Muscle layer of colon (tissue), 2 donors: Measurements from ENCODE around the gene LAMC2.

Experiments used
- H3K27ac ChIP-seq: one replicate; pipeline ENCODE4 v1.7.0; 2013; ENCODE audit warnings: low read depth, mild to moderate bottlenecking, low read length, moderate library complexity
- H3K27me3 ChIP-seq, 2 donors: one replicate each; pipeline ENCODE4 v1.7.0; 2013; ENCODE audit warnings: low read length in 2 of 2, mild to moderate bottlenecking in 2 of 2; ENCODE audit not compliant: insufficient read depth in 2 of 2, control insufficient read depth in 1 of 2
- H3K36me3 ChIP-seq: one replicate; pipeline ENCODE4 v1.7.0; 2013; ENCODE audit warnings: mild to moderate bottlenecking, low read length; ENCODE audit not compliant: insufficient read depth
- H3K4me1 ChIP-seq: one replicate; pipeline ENCODE4 v1.7.0; 2013; ENCODE audit warnings: mild to moderate bottlenecking, low read length; ENCODE audit not compliant: insufficient read depth
- H3K4me3 ChIP-seq, 2 donors: one replicate each; pipeline ENCODE4 v1.7.0; 2013; ENCODE audit warnings: low read length in 2 of 2, low read depth in 1 of 2, mild to moderate bottlenecking in 1 of 2, moderate library complexity in 1 of 2
- H3K9ac ChIP-seq: one replicate; pipeline ENCODE4 v1.7.0; 2013; ENCODE audit warnings: low read length
- H3K9me3 ChIP-seq: one replicate; pipeline ENCODE4 v1.7.0; 2013; ENCODE audit warnings: mild to moderate bottlenecking, low read length
- donor health status: abdominal sarcoma.
- donor health status: Adenocarcinoma of cecum.

Gene LAMC2

GRCh38 chr1:183279835-183280234, 93.8 kb downstream of the LAMC2 start:
- Histone ChIP-seq H3K4me1 (peaks cover 33% of the 10 kb centered on the region), H3K9me3 (no peaks in the 10 kb centered on the region), H3K9ac (no peak overlapping the region), H3K36me3 (no peaks in the 10 kb centered on the region), H3K27ac (no peak overlapping the region), H3K27me3 (no peaks in the 10 kb centered on the region), H3K4me3 (no peak overlapping the region)

- H3K4me3 ChIP-seq, result no peak overlapping the region
- H3K36me3 ChIP-seq, result no peaks in the 10 kb centered on the region
- H3K4me1 ChIP-seq, result peaks cover 33% of the 10 kb centered on the region
- H3K9me3 ChIP-seq, result no peaks in the 10 kb centered on the region
- H3K9ac ChIP-seq, result no peak overlapping the region
- peak overlapping the region; percentile 61 for H3K27ac ChIP-seq
- no peaks in the 10 kb centered on the region for H3K27me3 ChIP-seq
Observed at GRCh38 chr1:183281039-183281438, 95.0 kb downstream of the LAMC2 start.

GRCh38 chr1:183281553-183282091, 95.6 kb downstream of the LAMC2 start:
- H3K27ac ChIP-seq, result peak overlapping the region; percentile 66
- no peak overlapping the region for H3K9ac ChIP-seq
- H3K4me1 ChIP-seq, result peaks cover 36% of the 10 kb centered on the region
- no peaks in the 10 kb centered on the region for H3K36me3 ChIP-seq
- no peaks in the 10 kb centered on the region for H3K27me3 ChIP-seq
- H3K9me3 ChIP-seq, result no peaks in the 10 kb centered on the region
- H3K4me3 ChIP-seq, result peak overlapping the region in 1 of 2 donors; percentile 39

- Histone ChIP-seq H3K4me3 (peak overlapping the region in 1 of 2 donors; percentile 39), H3K9me3 (no peaks in the 10 kb centered on the region), H3K36me3 (no peaks in the 10 kb centered on the region), H3K4me1 (peaks cover 43% of the 10 kb centered on the region), H3K27ac (peak overlapping the region; percentile 66), H3K9ac (no peak overlapping the region), H3K27me3 (no peaks in the 10 kb centered on the region)
Observed at GRCh38 chr1:183282101-183282855, 96.2 kb downstream of the LAMC2 start.

- Histone ChIP-seq H3K9ac (no peak overlapping the region), H3K9me3 (no peaks in the 10 kb centered on the region), H3K4me3 (no peak overlapping the region), H3K36me3 (no peaks in the 10 kb centered on the region), H3K27ac (no peak overlapping the region), H3K27me3 (no peaks in the 10 kb centered on the region), H3K4me1 (peaks cover 51% of the 10 kb centered on the region)
Observed at GRCh38 chr1:183283286-183283685, 97.2 kb downstream of the LAMC2 start.

DNA sequence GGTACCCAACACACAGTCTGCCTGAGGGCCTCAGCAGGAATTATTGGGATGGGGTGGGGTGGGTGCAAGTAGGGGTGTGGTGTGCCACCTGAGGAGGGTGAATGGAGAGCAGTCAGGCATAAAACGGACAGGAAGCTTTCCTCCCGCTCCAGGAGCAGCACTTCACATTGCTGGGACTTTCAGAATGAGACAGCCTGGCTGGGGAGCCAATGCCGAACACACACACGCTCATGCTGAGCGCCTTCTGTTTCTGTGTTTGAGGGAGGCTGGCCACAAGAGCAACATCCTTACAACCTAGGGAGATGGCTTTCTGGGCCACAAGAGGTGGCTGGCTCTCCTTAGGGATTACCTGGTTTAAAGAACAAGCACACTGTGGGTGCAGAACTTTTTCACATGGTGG, 98.0 kb downstream of the LAMC2 start:
- Histone ChIP-seq H3K9me3 (no peaks in the 10 kb centered on the region), H3K36me3 (no peaks in the 10 kb centered on the region), H3K4me1 (peaks cover 48% of the 10 kb centered on the region), H3K27ac (no peak overlapping the region), H3K27me3 (no peaks in the 10 kb centered on the region), H3K4me3 (no peak overlapping the region), H3K9ac (no peak overlapping the region)

GRCh38 chr1:183285256-183285655, 99.2 kb downstream of the LAMC2 start:
- Histone ChIP-seq H3K4me1 (peaks cover 45% of the 10 kb centered on the region), H3K4me3 (no peak overlapping the region), H3K27ac (no peak overlapping the region), H3K36me3 (no peaks in the 10 kb centered on the region), H3K27me3 (no peaks in the 10 kb centered on the region), H3K9me3 (no peaks in the 10 kb centered on the region), H3K9ac (no peak overlapping the region)

- H3K9ac ChIP-seq, result no peak overlapping the region
- no peaks in the 10 kb centered on the region for H3K27me3 ChIP-seq
- peaks cover 45% of the 10 kb centered on the region for H3K4me1 ChIP-seq
- H3K27ac ChIP-seq, result no peak overlapping the region
- H3K36me3 ChIP-seq, result no peaks in the 10 kb centered on the region
- H3K9me3 ChIP-seq, result no peaks in the 10 kb centered on the region
- H3K4me3 ChIP-seq, result no peak overlapping the region
Observed at GRCh38 chr1:183285746-183286145, 99.7 kb downstream of the LAMC2 start.

DNA sequence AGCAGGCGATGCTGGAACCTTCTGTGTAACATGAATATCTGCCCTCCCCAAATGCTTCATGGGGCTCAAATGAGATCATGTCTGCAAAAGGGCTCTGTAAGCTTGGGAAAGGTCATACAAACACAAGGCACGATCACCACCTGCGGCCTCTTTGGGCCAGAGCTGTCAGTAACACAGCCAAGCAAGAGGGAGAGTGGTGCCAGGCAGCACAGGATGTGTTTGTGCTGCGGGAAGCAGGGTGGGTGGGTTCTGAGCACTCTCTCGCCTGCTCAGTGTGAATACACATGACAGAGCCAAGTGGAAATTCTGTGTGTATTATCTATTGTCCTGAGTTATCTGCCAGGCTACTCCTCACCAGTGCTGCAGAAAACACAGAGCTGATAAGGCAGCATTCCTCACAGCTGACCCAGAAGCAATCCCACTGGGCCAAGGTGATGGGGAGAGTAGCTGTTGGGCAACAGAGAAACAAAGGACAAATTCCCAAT, 101.2 kb downstream of the LAMC2 start:
- Histone ChIP-seq H3K9ac (no peak overlapping the region), H3K27ac (peak overlapping the region; percentile 77), H3K4me1 (peaks cover 45% of the 10 kb centered on the region)

GRCh38 chr1:183288583-183288982, 102.5 kb downstream of the LAMC2 start:
- Histone ChIP-seq H3K9me3 (no peaks in the 10 kb centered on the region), H3K4me3 (no peak overlapping the region), H3K27me3 (no peaks in the 10 kb centered on the region), H3K9ac (no peak overlapping the region), H3K4me1 (peaks cover 43% of the 10 kb centered on the region), H3K27ac (peak overlapping the region; percentile 39), H3K36me3 (no peaks in the 10 kb centered on the region)

More for the DNA sequence above, 101.2 kb downstream of the LAMC2 start:
- H3K36me3 ChIP-seq, result no peaks in the 10 kb centered on the region
- no peaks in the 10 kb centered on the region for H3K9me3 ChIP-seq
- H3K27me3 ChIP-seq, result no peaks in the 10 kb centered on the region
- H3K4me3 ChIP-seq, result no peak overlapping the region

DNA sequence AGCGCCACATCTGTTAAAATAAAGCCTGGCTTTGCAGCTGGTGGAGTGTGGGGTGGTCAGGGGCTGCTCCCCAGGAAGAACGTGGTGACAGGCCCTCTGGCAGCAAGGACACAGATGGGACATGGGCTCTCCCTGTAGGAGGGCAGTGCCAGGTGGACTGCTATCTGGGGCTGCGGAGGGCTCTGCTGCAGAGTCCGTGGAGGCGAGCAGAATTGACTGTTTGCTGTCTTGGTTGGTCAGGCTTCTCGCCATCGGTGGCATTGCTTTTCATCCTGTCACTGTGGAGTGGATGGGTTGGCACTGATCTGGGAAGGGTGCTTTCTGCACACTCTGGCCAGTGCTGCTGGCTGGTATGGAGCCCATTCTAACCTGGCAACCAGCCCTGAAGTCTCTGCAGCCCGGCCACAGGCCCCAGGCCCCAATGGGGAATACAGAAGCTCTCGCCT, 103.0 kb downstream of the LAMC2 start:
- peak overlapping the region; percentile 39 for H3K27ac ChIP-seq
- H3K4me1 ChIP-seq, result peaks cover 43% of the 10 kb centered on the region
- H3K36me3 ChIP-seq, result no peaks in the 10 kb centered on the region
- H3K27me3 ChIP-seq, result no peaks in the 10 kb centered on the region
- no peaks in the 10 kb centered on the region for H3K9me3 ChIP-seq
- H3K4me3 ChIP-seq, result no peak overlapping the region
- H3K9ac ChIP-seq, result no peak overlapping the region

GRCh38 chr1:183290628-183291027, 104.6 kb downstream of the LAMC2 start:
- Histone ChIP-seq H3K4me1 (peaks cover 43% of the 10 kb centered on the region), H3K27me3 (no peaks in the 10 kb centered on the region), H3K9ac (no peak overlapping the region), H3K9me3 (no peaks in the 10 kb centered on the region), H3K27ac (peak overlapping the region; percentile 42), H3K36me3 (no peaks in the 10 kb centered on the region), H3K4me3 (no peak overlapping the region)
